ENCODE results near the gene SUSD2.

GRCh38 chr22:24154826-24155225 is 26.5 kb upstream of the SUSD2 start:
- no peak for TF ChIP-seq CTCF (IDR thresholded peaks at IDR 0.05; ENCODE audit: low read depth, low read length, missing input control)
- no peak for TF ChIP-seq JUND (IDR thresholded peaks at IDR 0.05)
- no peak for TF ChIP-seq RAD21 (IDR thresholded peaks at IDR 0.05)
- no peak for TF ChIP-seq ZBTB33 (IDR thresholded peaks at IDR 0.05)
- TF ChIP-seq GABPA (IDR thresholded peaks at IDR 0.05 in 1 of 2, conservative IDR thresholded peaks at IDR 0.05 in 1 of 2): no peak
- no peak for TF ChIP-seq MAX (IDR thresholded peaks at IDR 0.05)
- TF ChIP-seq TAF1 (conservative IDR thresholded peaks at IDR 0.05): no peak
- TF ChIP-seq YY1 (IDR thresholded peaks at IDR 0.05): no peak
- no peak for TF ChIP-seq RXRA (IDR thresholded peaks at IDR 0.05)
- TF ChIP-seq SP1 (IDR thresholded peaks at IDR 0.05): no peak
